GM12891 (cell line): Measurements from ENCODE around the gene FOXG1.

Experiments
- PAX5 ChIP-seq: IDR thresholded peaks from 2 replicates; pipeline ENCODE4 v1.6.1; 2011; ENCODE audit warnings: low read length, moderate library complexity, mild to moderate bottlenecking; ENCODE audit not compliant: insufficient read depth, severe bottlenecking
- TAF1 ChIP-seq: IDR thresholded peaks from 2 replicates; pipeline ENCODE4 v1.6.1; 2011; ENCODE audit warnings: low read depth, low read length, control low read depth

DNA sequence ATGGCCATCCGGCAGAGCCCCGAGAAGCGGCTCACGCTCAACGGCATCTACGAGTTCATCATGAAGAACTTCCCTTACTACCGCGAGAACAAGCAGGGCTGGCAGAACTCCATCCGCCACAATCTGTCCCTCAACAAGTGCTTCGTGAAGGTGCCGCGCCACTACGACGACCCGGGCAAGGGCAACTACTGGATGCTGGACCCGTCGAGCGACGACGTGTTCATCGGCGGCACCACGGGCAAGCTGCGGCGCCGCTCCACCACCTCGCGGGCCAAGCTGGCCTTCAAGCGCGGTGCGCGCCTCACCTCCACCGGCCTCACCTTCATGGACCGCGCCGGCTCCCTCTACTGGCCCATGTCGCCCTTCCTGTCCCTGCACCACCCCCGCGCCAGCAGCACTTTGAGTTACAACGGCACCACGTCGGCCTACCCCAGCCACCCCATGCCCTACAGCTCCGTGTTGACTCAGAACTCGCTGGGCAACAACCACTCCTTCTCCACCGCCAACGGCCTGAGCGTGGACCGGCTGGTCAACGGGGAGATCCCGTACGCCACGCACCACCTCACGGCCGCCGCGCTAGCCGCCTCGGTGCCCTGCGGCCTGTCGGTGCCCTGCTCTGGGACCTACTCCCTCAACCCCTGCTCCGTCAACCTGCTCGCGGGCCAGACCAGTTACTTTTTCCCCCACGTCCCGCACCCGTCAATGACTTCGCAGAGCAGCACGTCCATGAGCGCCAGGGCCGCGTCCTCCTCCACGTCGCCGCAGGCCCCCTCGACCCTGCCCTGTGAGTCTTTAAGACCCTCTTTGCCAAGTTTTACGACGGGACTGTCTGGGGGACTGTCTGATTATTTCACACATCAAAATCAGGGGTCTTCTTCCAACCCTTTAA lies 1.5 kb downstream of the FOXG1 start:
- TF ChIP-seq TAF1 (no peak), PAX5 (no peak)
